ENCODE data around the gene BEND4.

- TF ChIP-seq CTCF (conservative IDR thresholded peaks at IDR 0.05) (no peak), ZFX (IDR thresholded peaks at IDR 0.05) (no peak)
These were observed 74.2 kb downstream of the BEND4 start for GRCh38 chr4:42078184-42078801.

Measured in C4-2B (cell line).